GM12872 (cell line): Measurements from ENCODE around the gene APBB2.

Experiments
- TF ChIP-seq, protein P1 (sequence below): IDR thresholded peaks from 3 replicates; pipeline ENCODE4 v1.5.1; 2011; ENCODE audit warnings: low read depth, mild to moderate bottlenecking, low read length, moderate library complexity; ENCODE audit not compliant: insufficient read depth

APBB2 gene

GRCh38 chr4:41200486-41201017, 13.8 kb downstream of the APBB2 start:
- TF ChIP-seq, protein P1, sequence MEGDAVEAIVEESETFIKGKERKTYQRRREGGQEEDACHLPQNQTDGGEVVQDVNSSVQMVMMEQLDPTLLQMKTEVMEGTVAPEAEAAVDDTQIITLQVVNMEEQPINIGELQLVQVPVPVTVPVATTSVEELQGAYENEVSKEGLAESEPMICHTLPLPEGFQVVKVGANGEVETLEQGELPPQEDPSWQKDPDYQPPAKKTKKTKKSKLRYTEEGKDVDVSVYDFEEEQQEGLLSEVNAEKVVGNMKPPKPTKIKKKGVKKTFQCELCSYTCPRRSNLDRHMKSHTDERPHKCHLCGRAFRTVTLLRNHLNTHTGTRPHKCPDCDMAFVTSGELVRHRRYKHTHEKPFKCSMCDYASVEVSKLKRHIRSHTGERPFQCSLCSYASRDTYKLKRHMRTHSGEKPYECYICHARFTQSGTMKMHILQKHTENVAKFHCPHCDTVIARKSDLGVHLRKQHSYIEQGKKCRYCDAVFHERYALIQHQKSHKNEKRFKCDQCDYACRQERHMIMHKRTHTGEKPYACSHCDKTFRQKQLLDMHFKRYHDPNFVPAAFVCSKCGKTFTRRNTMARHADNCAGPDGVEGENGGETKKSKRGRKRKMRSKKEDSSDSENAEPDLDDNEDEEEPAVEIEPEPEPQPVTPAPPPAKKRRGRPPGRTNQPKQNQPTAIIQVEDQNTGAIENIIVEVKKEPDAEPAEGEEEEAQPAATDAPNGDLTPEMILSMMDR: no peak

DNA sequence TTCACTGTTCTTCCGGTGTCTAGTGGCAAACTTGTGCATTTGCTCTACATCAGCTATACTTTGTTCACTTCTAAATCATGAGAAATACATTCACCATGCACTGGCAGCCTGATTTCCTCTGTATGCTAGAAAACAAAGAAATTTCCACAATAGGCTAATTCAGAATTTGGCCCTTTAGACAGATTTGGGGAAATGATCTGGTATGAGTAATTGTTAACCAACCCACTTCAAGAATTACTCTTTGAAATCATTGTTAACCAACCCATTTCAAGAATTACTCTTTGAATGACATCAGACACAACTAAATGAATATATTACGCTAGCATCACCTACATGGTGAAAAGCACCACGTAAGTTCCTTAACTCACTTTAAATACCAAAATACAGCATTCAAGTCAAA, 14.6 kb downstream of the APBB2 start:
- TF ChIP-seq, protein P1: no peak

- TF ChIP-seq, protein P1: no peak
Measured at GRCh38 chr4:41197996-41198395, 16.3 kb downstream of the APBB2 start.

DNA sequence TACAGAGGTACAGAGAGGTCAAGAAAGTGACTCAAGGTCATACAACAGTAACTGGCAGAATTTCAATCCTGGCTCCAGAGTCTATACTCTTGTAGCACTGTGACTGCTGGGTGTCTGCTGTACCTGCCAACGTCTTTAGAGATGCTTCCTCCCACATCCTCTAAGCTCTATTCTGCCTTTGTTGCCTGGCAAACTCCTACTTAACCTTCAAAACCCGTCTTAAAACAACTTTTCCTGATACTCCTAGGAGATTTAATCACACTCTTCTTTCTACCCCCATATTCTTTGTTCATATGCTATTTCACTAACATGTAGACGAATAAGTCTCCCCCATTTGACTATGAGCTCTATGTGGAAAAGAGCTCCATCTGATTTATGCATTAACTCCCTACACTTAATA, 16.8 kb downstream of the APBB2 start:
- TF ChIP-seq, protein P1: no peak

DNA sequence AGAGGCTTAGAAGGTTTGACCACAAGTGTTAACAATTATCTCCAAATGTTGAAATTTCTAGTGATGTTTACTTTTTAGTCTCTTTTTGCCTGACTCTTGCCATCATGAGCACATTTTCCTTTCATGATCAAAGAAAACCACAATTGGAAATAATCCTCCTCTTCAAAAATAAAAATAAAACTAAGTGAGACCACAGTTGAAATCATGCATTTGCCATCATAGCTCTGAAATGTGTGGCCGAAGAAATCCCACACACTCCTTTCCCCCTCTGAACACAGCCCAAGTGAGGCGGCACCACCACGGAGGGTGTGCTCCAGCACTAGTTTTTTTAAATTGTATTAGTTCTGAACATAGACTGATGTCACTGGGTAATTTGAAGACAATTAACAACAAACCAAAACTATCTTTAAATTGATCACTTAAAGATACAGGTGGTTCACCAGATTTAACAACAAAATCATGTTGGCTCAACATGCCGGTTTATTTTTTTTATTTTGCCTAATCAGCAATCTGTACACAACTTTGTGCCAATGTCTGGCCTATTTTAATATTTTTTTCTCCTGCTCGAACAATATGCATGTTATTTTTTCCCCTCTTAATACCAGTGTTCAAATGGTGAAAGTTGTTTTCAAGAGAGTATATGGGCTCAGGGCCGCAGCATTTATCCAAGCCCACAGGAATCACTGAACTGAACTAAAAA, 17.6 kb downstream of the APBB2 start:
- TF ChIP-seq, protein P1: no peak

GRCh38 chr4:41192136-41192535, 22.2 kb downstream of the APBB2 start:
- TF ChIP-seq, protein P1: no peak

DNA sequence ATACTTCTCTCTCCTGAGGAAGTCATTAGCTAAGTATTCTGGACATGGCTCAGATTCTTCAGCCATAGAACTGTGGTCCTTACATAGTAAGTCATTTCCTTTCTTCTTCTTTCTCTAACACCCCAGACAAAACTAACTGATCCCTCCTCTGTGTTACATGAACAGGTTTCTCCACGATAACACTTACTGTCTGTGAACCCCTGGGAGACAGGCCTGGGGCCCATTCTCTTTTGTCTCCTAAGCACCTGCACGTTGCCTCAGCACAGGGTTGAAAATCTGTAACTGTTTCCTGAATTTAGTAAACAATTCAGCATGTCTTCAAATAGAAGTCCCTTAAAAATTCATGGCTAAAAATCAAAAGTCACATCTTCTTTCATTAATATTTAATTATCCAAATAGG, 24.7 kb downstream of the APBB2 start:
- TF ChIP-seq, protein P1: no peak
